Spleen (tissue), 7 donors: Measurements from ENCODE around the gene SLC38A10.

Experiments used
- POLR2A ChIP-seq, 3 donors: fragments of 450-650 bp; IDR thresholded peaks; one replicate each; pipeline ENCODE4 v1.5.1; 2017; ENCODE audit warnings: antibody characterized with exemption in 3 of 3, mild to moderate bottlenecking in 1 of 3
- TF ChIP-seq, protein P1 (sequence below), 11 experiments: fragments of 200-600 bp in 7 of 11; fragments of 450-650 bp in 4 of 11; sonication (generic) in 4 of 11; IDR thresholded peaks in 8 of 11; conservative IDR thresholded peaks in 3 of 11; 1 replicate in 7 of 11; 2 replicates in 4 of 11; pipeline versions ENCODE4 v1.4.0 to v1.8.0; 2016 to 2021; ENCODE audit warnings: antibody characterized with exemption in 11 of 11, inconsistent platforms in 4 of 11, mild to moderate bottlenecking in 1 of 11
- donor health status: DM: no; HTN: no; CAD: no; lungs with moderate emphysema.
- donor health status: DM: no; HTN: no; CAD: no.
- donor health status: DM: no; HTN: no; CAD: no.

DNA sequence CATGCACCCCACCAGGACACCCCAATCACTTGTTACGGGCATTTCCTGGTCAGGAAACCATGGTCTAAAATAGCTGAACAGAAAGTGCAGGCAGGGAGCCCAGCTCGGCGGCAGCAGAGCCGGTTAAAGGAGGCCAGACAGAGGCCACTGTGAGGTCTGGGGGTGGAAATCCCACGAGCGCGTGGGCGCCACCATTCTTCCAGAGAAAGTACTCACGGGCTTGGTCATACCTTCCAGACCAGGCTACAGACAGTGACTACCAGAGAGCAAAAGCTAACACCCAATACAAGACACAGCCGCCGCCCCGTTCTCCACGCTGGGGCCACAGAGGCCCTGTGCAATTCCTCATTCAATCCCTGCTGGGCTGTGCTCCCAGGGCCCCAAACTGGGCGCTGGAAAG lies 84.2 kb downstream of the SLC38A10 start:
- TF ChIP-seq POLR2A (IDR thresholded peaks at IDR 0.05), result no peak
- TF ChIP-seq, protein P1, sequence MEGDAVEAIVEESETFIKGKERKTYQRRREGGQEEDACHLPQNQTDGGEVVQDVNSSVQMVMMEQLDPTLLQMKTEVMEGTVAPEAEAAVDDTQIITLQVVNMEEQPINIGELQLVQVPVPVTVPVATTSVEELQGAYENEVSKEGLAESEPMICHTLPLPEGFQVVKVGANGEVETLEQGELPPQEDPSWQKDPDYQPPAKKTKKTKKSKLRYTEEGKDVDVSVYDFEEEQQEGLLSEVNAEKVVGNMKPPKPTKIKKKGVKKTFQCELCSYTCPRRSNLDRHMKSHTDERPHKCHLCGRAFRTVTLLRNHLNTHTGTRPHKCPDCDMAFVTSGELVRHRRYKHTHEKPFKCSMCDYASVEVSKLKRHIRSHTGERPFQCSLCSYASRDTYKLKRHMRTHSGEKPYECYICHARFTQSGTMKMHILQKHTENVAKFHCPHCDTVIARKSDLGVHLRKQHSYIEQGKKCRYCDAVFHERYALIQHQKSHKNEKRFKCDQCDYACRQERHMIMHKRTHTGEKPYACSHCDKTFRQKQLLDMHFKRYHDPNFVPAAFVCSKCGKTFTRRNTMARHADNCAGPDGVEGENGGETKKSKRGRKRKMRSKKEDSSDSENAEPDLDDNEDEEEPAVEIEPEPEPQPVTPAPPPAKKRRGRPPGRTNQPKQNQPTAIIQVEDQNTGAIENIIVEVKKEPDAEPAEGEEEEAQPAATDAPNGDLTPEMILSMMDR (IDR thresholded peaks at IDR 0.05 in 8 of 11, conservative IDR thresholded peaks at IDR 0.05 in 3 of 11), result no peak
